Right renal cortex interstitium (tissue), 3 donors: ENCODE measurements around the gene TCERG1L. TPM values are rescaled to one million over a fixed set of nuclear protein-coding genes. Genes with fewer than 3 reads are reported as not detected.

ENCODE experiments used
- DNase-seq, 3 donors: peaks; one replicate each; pipeline ENCODE4 v3.0.0-alpha.2; 2013; ENCODE audit warnings: low read depth in 3 of 3, low spot score in 2 of 3
- polyA plus RNA-seq, 3 donors: library from polyadenylated mRNA; unstranded; fragments of 120-200 nt; gene quantifications; one replicate each; pipeline ENCODE4 v1.2.1, GENCODE V29; 2013; ENCODE audit not compliant: insufficient read length in 3 of 3

Gene TCERG1L
- polyA plus RNA-seq, 3 donors: 1.2 to 1.7 (median 1.4) TPM

- DNase-seq: no peak
Measured at GRCh38 chr10:131271966-131272365, 39.6 kb downstream of the TCERG1L start.

GRCh38 chr10:131271195-131271880 is 40.2 kb downstream of the TCERG1L start:
- no peak for DNase-seq

- no peak for DNase-seq
Measured at GRCh38 chr10:131270461-131271190, 40.9 kb downstream of the TCERG1L start.

- no peak for DNase-seq
Measured at GRCh38 chr10:131269776-131270460, 41.6 kb downstream of the TCERG1L start.

- no peak for DNase-seq
Measured at GRCh38 chr10:131267814-131268095, 43.8 kb downstream of the TCERG1L start.

- no peak for DNase-seq
Measured at GRCh38 chr10:131266936-131267813, 44.3 kb downstream of the TCERG1L start.

- DNase-seq: no peak
Measured at GRCh38 chr10:131264110-131264788, 47.3 kb downstream of the TCERG1L start.

GRCh38 chr10:131261890-131262475 is 49.5 kb downstream of the TCERG1L start:
- no peak for DNase-seq

GRCh38 chr10:131260452-131261211 is 50.9 kb downstream of the TCERG1L start:
- no peak for DNase-seq

GRCh38 chr10:131260031-131260430 is 51.5 kb downstream of the TCERG1L start:
- DNase-seq: no peak

GRCh38 chr10:131259535-131259934 is 52.0 kb downstream of the TCERG1L start:
- no peak for DNase-seq

- no peak for DNase-seq
Measured at GRCh38 chr10:131258256-131258655, 53.3 kb downstream of the TCERG1L start.

GRCh38 chr10:131257027-131257426 is 54.5 kb downstream of the TCERG1L start:
- no peak for DNase-seq

- no peak for DNase-seq
Measured at GRCh38 chr10:131254859-131255252, 56.7 kb downstream of the TCERG1L start.

- DNase-seq: no peak
Measured at GRCh38 chr10:131253931-131254858, 57.3 kb downstream of the TCERG1L start.

- DNase-seq: no peak
Measured at GRCh38 chr10:131252567-131253276, 58.8 kb downstream of the TCERG1L start.

- no peak for DNase-seq
Measured at GRCh38 chr10:131251146-131251541, 60.4 kb downstream of the TCERG1L start.
